ENCODE measurements around the gene RPTOR. TPM values are rescaled to one million over a fixed set of nuclear protein-coding genes. Genes with fewer than 3 reads are reported as not detected.

The RPTOR gene
- total RNA-seq, 4 donors from 2014 or later = 47.6 to 56.9 (median 55.4) TPM

GRCh38 chr17:80940171-80941123 is 395.8 kb downstream of the RPTOR start:
- Histone ChIP-seq H3K9me3 (no peaks in the 10 kb centered on the region), H3K27ac (no peak overlapping the region), H3K36me3 (no peaks in the 10 kb centered on the region), H3K27me3 (no peaks in the 10 kb centered on the region), H3K4me3 (no peak overlapping the region), H3K4me1 (peaks cover 10% of the 10 kb centered on the region in 2 donors)
- intact Hi-C loops (cut with DNase I; ENCODE audit: low total_unique reads) (no loop called here), in situ Hi-C loops (cut with MboI; ENCODE audit: low sequenced_read_pairs in 4 of 4) (no loop called here)
- ATAC-seq (no peak), DNase-seq (no peak)
- TF ChIP-seq CTCF (IDR thresholded peaks at IDR 0.05 in 4 of 5, conservative IDR thresholded peaks at IDR 0.05 in 1 of 5) (no peak), POLR2A (IDR thresholded peaks at IDR 0.05) (no peak)

- no peak overlapping the region for H3K27ac ChIP-seq
- DNase-seq (no peak), ATAC-seq (no peak)
- intact Hi-C loops (cut with DNase I; ENCODE audit: low total_unique reads) = no loop called here
- no peaks in the 10 kb centered on the region for H3K27me3 ChIP-seq
- H3K4me3 ChIP-seq = no peak overlapping the region
- in situ Hi-C loops (cut with MboI; ENCODE audit: low sequenced_read_pairs in 4 of 4) = no loop called here
- TF ChIP-seq POLR2A (IDR thresholded peaks at IDR 0.05) = no peak
- H3K36me3 ChIP-seq = peaks cover 0 to 6% of the 10 kb centered on the region in 2 donors
- H3K9me3 ChIP-seq = no peaks in the 10 kb centered on the region
- peaks cover 10% of the 10 kb centered on the region in 2 donors for H3K4me1 ChIP-seq
These were observed 396.5 kb downstream of the RPTOR start for GRCh38 chr17:80941171-80941570.

- ATAC-seq (no peak), DNase-seq (no peak)
- Histone ChIP-seq H3K36me3 (peaks cover 3 to 13% of the 10 kb centered on the region in 2 donors), H3K4me3 (no peak overlapping the region), H3K27ac (peak overlapping the region in 1 of 4 donors; percentile 10), H3K9me3 (no peaks in the 10 kb centered on the region), H3K4me1 (peaks cover 10% of the 10 kb centered on the region in 2 donors), H3K27me3 (no peaks in the 10 kb centered on the region)
- TF ChIP-seq POLR2A (IDR thresholded peaks at IDR 0.05) (no peak), CTCF (IDR thresholded peaks at IDR 0.05 in 4 of 5, conservative IDR thresholded peaks at IDR 0.05 in 1 of 5) (no peak)
- intact Hi-C loops (cut with DNase I; ENCODE audit: low total_unique reads) = no loop called here
- in situ Hi-C loops (cut with MboI; ENCODE audit: low sequenced_read_pairs in 4 of 4) = no loop called here
These were observed 397.2 kb downstream of the RPTOR start for GRCh38 chr17:80941743-80942422.

- ATAC-seq (peak; percentile 69 to 77), DNase-seq (peak; percentile 64 to 86)
- no peaks in the 10 kb centered on the region for H3K9me3 ChIP-seq
- intact Hi-C loops (cut with DNase I; ENCODE audit: low total_unique reads) (no loop called here), in situ Hi-C loops (cut with MboI; ENCODE audit: low sequenced_read_pairs in 4 of 4) (no loop called here)
- H3K4me3 ChIP-seq = no peak overlapping the region
- H3K27ac ChIP-seq = peak overlapping the region in 1 of 4 donors; percentile 10
- TF ChIP-seq POLR2A (IDR thresholded peaks at IDR 0.05) (no peak), CTCF (IDR thresholded peaks at IDR 0.05 in 4 of 5, conservative IDR thresholded peaks at IDR 0.05 in 1 of 5) (peak in 1 of 5 experiments; percentile 15)
- peaks cover 3 to 21% of the 10 kb centered on the region in 2 donors for H3K36me3 ChIP-seq
- no peaks in the 10 kb centered on the region for H3K27me3 ChIP-seq
- H3K4me1 ChIP-seq = peaks cover 10% of the 10 kb centered on the region in 2 donors
These were observed 398.0 kb downstream of the RPTOR start for GRCh38 chr17:80942423-80943345.

Measured in gastrocnemius medialis (tissue), 4 donors.